ENCODE data around the gene ADAMTS12. TPM values are rescaled to one million over a fixed set of nuclear protein-coding genes. Genes with fewer than 3 reads are reported as not detected.

ADAMTS12 gene
- total and polyA plus RNA-seq, 10 of the 15 experiments (the other 5 are each of a cell fraction or from before 2014, with no cell fraction given), result 0.11 to 35.8 (median 20.7) TPM

DNA sequence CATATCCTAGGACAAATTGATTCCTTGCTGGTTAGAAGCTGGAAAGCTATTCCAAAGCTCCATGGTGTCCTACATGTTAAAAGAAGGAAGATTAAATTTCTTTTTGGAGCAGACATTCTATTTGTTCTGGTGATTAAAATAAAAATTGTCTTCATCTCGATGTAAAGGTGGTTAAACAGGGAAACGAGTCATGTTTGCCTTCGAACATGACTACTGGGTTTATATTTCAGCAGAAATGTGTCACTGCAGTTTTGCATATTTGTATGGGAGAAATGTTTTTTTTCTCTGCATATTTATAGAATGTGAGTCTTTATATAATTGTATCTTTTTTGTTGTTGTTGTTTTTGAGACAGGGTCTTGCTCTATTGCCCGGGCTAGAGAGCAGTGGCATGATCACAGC, 36.4 kb downstream of the ADAMTS12 start:
- Histone ChIP-seq H3K27ac (ENCODE audit: control insufficient read depth, insufficient read depth) (peak overlapping the region; percentile 40; the same call in 1 of the 2 replicates), H4K20me1 (ENCODE audit: control insufficient read depth, insufficient read depth) (no peaks in the 10 kb centered on the region), H3K4me3 (no peak overlapping the region), H3K36me3 (ENCODE audit: control insufficient read depth in 2 of 2, insufficient read depth in 2 of 2, low read length in 1 of 2) (no peaks in the 10 kb centered on the region), H3K9ac (ENCODE audit: control insufficient read depth, insufficient read depth, low read length) (no peak overlapping the region), H3K4me2 (ENCODE audit: control insufficient read depth, insufficient read depth) (no peak overlapping the region), H3K27me3 (replicated peaks in 1 of 2; ENCODE audit: control insufficient read depth in 2 of 2, insufficient read depth in 2 of 2, low read length in 1 of 2) (no peaks in the 10 kb centered on the region), H3K4me1 (ENCODE audit: control insufficient read depth, insufficient read depth, low read length) (peaks cover 73% of the 10 kb centered on the region), H2AFZ (ENCODE audit: control insufficient read depth, low read depth, low read length) (no peak overlapping the region), H3K9me3 (replicated peaks; ENCODE audit: control insufficient read depth, insufficient read depth, low read length) (no peaks in the 10 kb centered on the region; the same call in 1 of the 3 replicates), H3K79me2 (ENCODE audit: control insufficient read depth, insufficient read depth, low read length) (peaks cover 7% of the 10 kb centered on the region)
- intact Hi-C loops (cut with micrococcal nuclease; ENCODE audit: unreplicated experiment), result no loop called here
- ChIA-PET RAD21 (ENCODE audit: unreplicated experiment) (interaction anchor here (0.7 to 3.3 kb wide), 3 partner anchors 75 to 410 kb away, joined by 3 to 13 read pairs (median 3); no protein-coding TSS in a partner anchor), CTCF (interaction anchor here (1.8 to 3.3 kb wide), 2 partner anchors 77 to 80 kb away, joined by 6 to 7 read pairs; no protein-coding TSS in a partner anchor), POLR2A (interaction anchor here (1.4 kb wide), 1 partner anchor 9 kb away, joined by 4 read pairs; no protein-coding TSS in a partner anchor), SMC1A (ENCODE audit: uncharacterized antibody, unreplicated experiment) (interaction anchor here (0.7 to 7.2 kb wide), 3 partner anchors 9 to 179 kb away, joined by 3 to 70 read pairs (median 4); partner anchors contain the start of gene RXFP3)
- 77% methylated on average over 4 of the region's 4 CpGs for WGBS (ENCODE audit: insufficient coverage, insufficient replicate concordance, low lambda C conversion rate, missing lambda C conversion rate)
- BruUV-seq (replicated peaks), result no TSS peak
- ATAC-seq (no peak), DNase-seq (ENCODE audit: low read depth, low spot score) (no peak), FAIRE-seq (no peak)
- TF ChIP-seq POLR2AphosphoS2 (IDR thresholded peaks at IDR 0.05; ENCODE audit: low read depth, low read length), result no peak
- in situ Hi-C loops (cut with MboI), result no loop called here

DNA sequence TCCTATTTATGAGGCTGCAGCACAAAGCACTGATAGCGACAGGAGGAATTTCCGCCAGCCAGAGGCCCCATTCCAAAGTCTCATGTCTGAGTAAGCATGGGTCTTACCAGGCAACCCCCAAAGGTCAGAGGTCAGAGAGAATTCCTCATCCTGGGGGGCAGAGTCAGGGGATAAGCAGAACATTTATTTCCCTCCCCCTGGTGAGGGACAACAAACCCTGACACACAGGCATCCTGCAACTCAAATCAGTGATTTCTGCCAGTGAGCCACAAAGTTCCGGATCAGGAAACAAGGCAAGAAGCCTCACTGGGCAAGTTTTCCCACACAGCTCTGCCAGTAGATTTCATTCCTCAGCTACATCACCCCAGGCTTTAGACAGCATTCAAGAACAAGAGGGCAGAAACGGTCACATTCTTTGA, 37.0 kb downstream of the ADAMTS12 start:
- no peak overlapping the region for H2AFZ ChIP-seq (ENCODE audit: control insufficient read depth, low read depth, low read length)
- no peak overlapping the region for H3K4me3 ChIP-seq
- POLR2A ChIA-PET, result no interaction called here
- RAD21 ChIA-PET (ENCODE audit: unreplicated experiment), result interaction anchor here (1.0 to 3.3 kb wide), 2 partner anchors 75 to 80 kb away, joined by 3 to 13 read pairs; no protein-coding TSS in a partner anchor
- CTCF ChIA-PET, result interaction anchor here (1.8 to 3.3 kb wide), 2 partner anchors 78 to 80 kb away, joined by 6 to 7 read pairs; no protein-coding TSS in a partner anchor
- no peak overlapping the region; the same call in 1 of the 2 replicates for H3K9ac ChIP-seq (ENCODE audit: control insufficient read depth, insufficient read depth, low read length)
- FAIRE-seq (no peak), ATAC-seq (no peak), DNase-seq (ENCODE audit: low read depth, low spot score) (no peak)
- SMC1A ChIA-PET (ENCODE audit: uncharacterized antibody, unreplicated experiment), result interaction anchor here (0.6 to 7.2 kb wide), 5 partner anchors 8 to 179 kb away, joined by 3 to 70 read pairs (median 4); partner anchors contain the start of gene RXFP3
- peaks cover 76% of the 10 kb centered on the region for H3K4me1 ChIP-seq (ENCODE audit: control insufficient read depth, insufficient read depth, low read length)
- WGBS (ENCODE audit: insufficient coverage, insufficient replicate concordance, low lambda C conversion rate, missing lambda C conversion rate), result 65% methylated on average over 4 of the region's 4 CpGs
- H3K79me2 ChIP-seq (ENCODE audit: control insufficient read depth, insufficient read depth, low read length), result peaks cover 7% of the 10 kb centered on the region
- in situ Hi-C loops (cut with MboI) (no loop called here), intact Hi-C loops (cut with micrococcal nuclease; ENCODE audit: unreplicated experiment) (loop anchor here (5.0 kb wide), 2 partner anchors 222 to 267 kb away; no protein-coding TSS in a partner anchor)
- TF ChIP-seq SREBF1 (IDR thresholded peaks at IDR 0.05; ENCODE audit: low read length) (no peak), NR2F1 (conservative IDR thresholded peaks at IDR 0.05) (0 out of 2 replicates have a peak, but pooled peaks have one; percentile 38), CREM (IDR thresholded peaks at IDR 0.05; ENCODE audit: low read depth) (no peak), EED (IDR thresholded peaks at IDR 0.05; ENCODE audit: low read depth) (peak; percentile 33; the same call in 1 of the 2 replicates), MTA3 (IDR thresholded peaks at IDR 0.05; ENCODE audit: borderline replicate concordance, low read length) (0 out of 2 replicates have a peak, but pooled peaks have one; percentile 29), ZNF274 (IDR thresholded peaks at IDR 0.05; ENCODE audit: insufficient read depth, insufficient read length) (no peak), TCF12 (IDR thresholded peaks at IDR 0.05; ENCODE audit: low read depth, low read length) (no peak), CHD1 (IDR thresholded peaks at IDR 0.05; ENCODE audit: low read depth, low read length) (no peak)
- TF ChIP-seq, protein P1, sequence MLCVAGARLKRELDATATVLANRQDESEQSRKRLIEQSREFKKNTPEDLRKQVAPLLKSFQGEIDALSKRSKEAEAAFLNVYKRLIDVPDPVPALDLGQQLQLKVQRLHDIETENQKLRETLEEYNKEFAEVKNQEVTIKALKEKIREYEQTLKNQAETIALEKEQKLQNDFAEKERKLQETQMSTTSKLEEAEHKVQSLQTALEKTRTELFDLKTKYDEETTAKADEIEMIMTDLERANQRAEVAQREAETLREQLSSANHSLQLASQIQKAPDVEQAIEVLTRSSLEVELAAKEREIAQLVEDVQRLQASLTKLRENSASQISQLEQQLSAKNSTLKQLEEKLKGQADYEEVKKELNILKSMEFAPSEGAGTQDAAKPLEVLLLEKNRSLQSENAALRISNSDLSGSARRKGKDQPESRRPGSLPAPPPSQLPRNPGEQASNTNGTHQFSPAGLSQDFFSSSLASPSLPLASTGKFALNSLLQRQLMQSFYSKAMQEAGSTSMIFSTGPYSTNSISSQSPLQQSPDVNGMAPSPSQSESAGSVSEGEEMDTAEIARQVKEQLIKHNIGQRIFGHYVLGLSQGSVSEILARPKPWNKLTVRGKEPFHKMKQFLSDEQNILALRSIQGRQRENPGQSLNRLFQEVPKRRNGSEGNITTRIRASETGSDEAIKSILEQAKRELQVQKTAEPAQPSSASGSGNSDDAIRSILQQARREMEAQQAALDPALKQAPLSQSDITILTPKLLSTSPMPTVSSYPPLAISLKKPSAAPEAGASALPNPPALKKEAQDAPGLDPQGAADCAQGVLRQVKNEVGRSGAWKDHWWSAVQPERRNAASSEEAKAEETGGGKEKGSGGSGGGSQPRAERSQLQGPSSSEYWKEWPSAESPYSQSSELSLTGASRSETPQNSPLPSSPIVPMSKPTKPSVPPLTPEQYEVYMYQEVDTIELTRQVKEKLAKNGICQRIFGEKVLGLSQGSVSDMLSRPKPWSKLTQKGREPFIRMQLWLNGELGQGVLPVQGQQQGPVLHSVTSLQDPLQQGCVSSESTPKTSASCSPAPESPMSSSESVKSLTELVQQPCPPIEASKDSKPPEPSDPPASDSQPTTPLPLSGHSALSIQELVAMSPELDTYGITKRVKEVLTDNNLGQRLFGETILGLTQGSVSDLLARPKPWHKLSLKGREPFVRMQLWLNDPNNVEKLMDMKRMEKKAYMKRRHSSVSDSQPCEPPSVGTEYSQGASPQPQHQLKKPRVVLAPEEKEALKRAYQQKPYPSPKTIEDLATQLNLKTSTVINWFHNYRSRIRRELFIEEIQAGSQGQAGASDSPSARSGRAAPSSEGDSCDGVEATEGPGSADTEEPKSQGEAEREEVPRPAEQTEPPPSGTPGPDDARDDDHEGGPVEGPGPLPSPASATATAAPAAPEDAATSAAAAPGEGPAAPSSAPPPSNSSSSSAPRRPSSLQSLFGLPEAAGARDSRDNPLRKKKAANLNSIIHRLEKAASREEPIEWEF (IDR thresholded peaks at IDR 0.05; ENCODE audit: insufficient replicate concordance, low read depth, low read length), result no peak
- H4K20me1 ChIP-seq (ENCODE audit: control insufficient read depth, insufficient read depth), result no peaks in the 10 kb centered on the region
- peak overlapping the region; percentile 40 for H3K27ac ChIP-seq (ENCODE audit: control insufficient read depth, insufficient read depth)
- H3K27me3 ChIP-seq (replicated peaks in 1 of 2; ENCODE audit: control insufficient read depth in 2 of 2, insufficient read depth in 2 of 2, low read length in 1 of 2), result no peaks in the 10 kb centered on the region
- H3K4me2 ChIP-seq (ENCODE audit: control insufficient read depth, insufficient read depth), result no peak overlapping the region; the same call in 1 of the 2 replicates
- BruUV-seq (replicated peaks), result no TSS peak
- no peaks in the 10 kb centered on the region for H3K36me3 ChIP-seq (ENCODE audit: control insufficient read depth in 2 of 2, insufficient read depth in 2 of 2, low read length in 1 of 2)
- H3K9me3 ChIP-seq (replicated peaks; ENCODE audit: control insufficient read depth, insufficient read depth, low read length), result no peaks in the 10 kb centered on the region; the same call in 1 of the 3 replicates
